ENCODE results near the gene CYP21A2.
"Not testable (repeated sequence)": the region's sequence is repeated elsewhere in the genome, so short reads cannot be mapped to it uniquely, and the experiment has no call there.

The CYP21A2 gene

GRCh38 chr6:32012941-32013617, 25.1 kb upstream of the CYP21A2 start:
- H3K27me3 Mint-ChIP-seq; H3K9me3 Mint-ChIP-seq (ENCODE audit: low read depth); H3K4me3 Mint-ChIP-seq; H3K4me1 Mint-ChIP-seq (ENCODE audit: low read depth); H3K36me3 Mint-ChIP-seq; H3K27ac Mint-ChIP-seq: not testable (repeated sequence)

- not testable (repeated sequence) for H3K9me3 Mint-ChIP-seq (ENCODE audit: low read depth); H3K27ac Mint-ChIP-seq; H3K27me3 Mint-ChIP-seq; H3K4me1 Mint-ChIP-seq (ENCODE audit: low read depth); H3K4me3 Mint-ChIP-seq; H3K36me3 Mint-ChIP-seq
Measured at GRCh38 chr6:32013738-32014137, 24.5 kb upstream of the CYP21A2 start.

GRCh38 chr6:32014547-32014946, 23.7 kb upstream of the CYP21A2 start, which contains the start of gene C4B:
Gene C4B (plus strand): TSS chr6:32014795. CDS start chr6:32014846, 51 bp downstream.
- H3K27ac Mint-ChIP-seq; H3K4me1 Mint-ChIP-seq (ENCODE audit: low read depth); H3K4me3 Mint-ChIP-seq; H3K27me3 Mint-ChIP-seq; H3K9me3 Mint-ChIP-seq (ENCODE audit: low read depth); H3K36me3 Mint-ChIP-seq: not testable (repeated sequence)

- not testable (repeated sequence) for H3K27me3 Mint-ChIP-seq; H3K9me3 Mint-ChIP-seq (ENCODE audit: low read depth); H3K4me1 Mint-ChIP-seq (ENCODE audit: low read depth); H3K36me3 Mint-ChIP-seq; H3K27ac Mint-ChIP-seq; H3K4me3 Mint-ChIP-seq
Measured at GRCh38 chr6:32022100-32022499, 16.1 kb upstream of the CYP21A2 start.

GRCh38 chr6:32028631-32029030, 9.6 kb upstream of the CYP21A2 start:
- not testable (repeated sequence) for H3K36me3 Mint-ChIP-seq; H3K27ac Mint-ChIP-seq; H3K9me3 Mint-ChIP-seq (ENCODE audit: low read depth); H3K4me3 Mint-ChIP-seq; H3K27me3 Mint-ChIP-seq; H3K4me1 Mint-ChIP-seq (ENCODE audit: low read depth)

- H3K4me3 Mint-ChIP-seq; H3K27ac Mint-ChIP-seq; H3K27me3 Mint-ChIP-seq; H3K9me3 Mint-ChIP-seq (ENCODE audit: low read depth); H3K4me1 Mint-ChIP-seq (ENCODE audit: low read depth); H3K36me3 Mint-ChIP-seq: not testable (repeated sequence)
Measured at GRCh38 chr6:32029553-32029952, 8.7 kb upstream of the CYP21A2 start.

- H3K27me3 Mint-ChIP-seq; H3K4me1 Mint-ChIP-seq (ENCODE audit: low read depth); H3K36me3 Mint-ChIP-seq; H3K4me3 Mint-ChIP-seq; H3K27ac Mint-ChIP-seq; H3K9me3 Mint-ChIP-seq (ENCODE audit: low read depth): not testable (repeated sequence)
Measured at GRCh38 chr6:32035283-32036013, 2.8 kb upstream of the CYP21A2 start.

GRCh38 chr6:32037136-32037535, 1.1 kb upstream of the CYP21A2 start:
- not testable (repeated sequence) for H3K27ac Mint-ChIP-seq; H3K9me3 Mint-ChIP-seq (ENCODE audit: low read depth); H3K4me1 Mint-ChIP-seq (ENCODE audit: low read depth); H3K4me3 Mint-ChIP-seq; H3K27me3 Mint-ChIP-seq; H3K36me3 Mint-ChIP-seq

- H3K36me3 Mint-ChIP-seq; H3K9me3 Mint-ChIP-seq (ENCODE audit: low read depth); H3K27ac Mint-ChIP-seq; H3K4me3 Mint-ChIP-seq; H3K4me1 Mint-ChIP-seq (ENCODE audit: low read depth); H3K27me3 Mint-ChIP-seq: not testable (repeated sequence)
Measured at GRCh38 chr6:32038878-32039277, 663 bp downstream of the CYP21A2 start.

GRCh38 chr6:32039321-32040274, 1.4 kb downstream of the CYP21A2 start:
- H3K27me3 Mint-ChIP-seq; H3K9me3 Mint-ChIP-seq (ENCODE audit: low read depth); H3K36me3 Mint-ChIP-seq; H3K27ac Mint-ChIP-seq; H3K4me3 Mint-ChIP-seq; H3K4me1 Mint-ChIP-seq (ENCODE audit: low read depth): not testable (repeated sequence)

- H3K27me3 Mint-ChIP-seq; H3K4me3 Mint-ChIP-seq; H3K9me3 Mint-ChIP-seq (ENCODE audit: low read depth); H3K36me3 Mint-ChIP-seq; H3K27ac Mint-ChIP-seq; H3K4me1 Mint-ChIP-seq (ENCODE audit: low read depth): not testable (repeated sequence)
Measured at GRCh38 chr6:32040299-32041049, 2.3 kb downstream of the CYP21A2 start.

- H3K4me1 Mint-ChIP-seq (ENCODE audit: low read depth); H3K27me3 Mint-ChIP-seq; H3K36me3 Mint-ChIP-seq; H3K9me3 Mint-ChIP-seq (ENCODE audit: low read depth); H3K4me3 Mint-ChIP-seq; H3K27ac Mint-ChIP-seq: not testable (repeated sequence)
Measured at GRCh38 chr6:32041050-32041321, 2.8 kb downstream of the CYP21A2 start.

GRCh38 chr6:32041385-32041784, 3.2 kb downstream of the CYP21A2 start:
- H3K9me3 Mint-ChIP-seq (ENCODE audit: low read depth); H3K4me3 Mint-ChIP-seq; H3K27ac Mint-ChIP-seq; H3K36me3 Mint-ChIP-seq; H3K4me1 Mint-ChIP-seq (ENCODE audit: low read depth); H3K27me3 Mint-ChIP-seq: not testable (repeated sequence)

GRCh38 chr6:32042276-32042675, 4.1 kb downstream of the CYP21A2 start:
- not testable (repeated sequence) for H3K4me1 Mint-ChIP-seq (ENCODE audit: low read depth); H3K4me3 Mint-ChIP-seq; H3K9me3 Mint-ChIP-seq (ENCODE audit: low read depth); H3K27ac Mint-ChIP-seq; H3K27me3 Mint-ChIP-seq; H3K36me3 Mint-ChIP-seq
